GM20000 (cell line): ENCODE results near the gene ANKRD62.

Source experiments
- DNase-seq: peaks from one replicate; pipeline ENCODE4 v3.0.0; 2012; ENCODE audit warnings: low spot score
- TF ChIP-seq, protein P1 (sequence below): IDR thresholded peaks from 2 replicates; pipeline ENCODE4 v1.5.1; 2012; ENCODE audit warnings: mild to moderate bottlenecking, control low read depth; ENCODE audit errors: extremely low read depth, missing control alignments

ANKRD62 gene

DNA sequence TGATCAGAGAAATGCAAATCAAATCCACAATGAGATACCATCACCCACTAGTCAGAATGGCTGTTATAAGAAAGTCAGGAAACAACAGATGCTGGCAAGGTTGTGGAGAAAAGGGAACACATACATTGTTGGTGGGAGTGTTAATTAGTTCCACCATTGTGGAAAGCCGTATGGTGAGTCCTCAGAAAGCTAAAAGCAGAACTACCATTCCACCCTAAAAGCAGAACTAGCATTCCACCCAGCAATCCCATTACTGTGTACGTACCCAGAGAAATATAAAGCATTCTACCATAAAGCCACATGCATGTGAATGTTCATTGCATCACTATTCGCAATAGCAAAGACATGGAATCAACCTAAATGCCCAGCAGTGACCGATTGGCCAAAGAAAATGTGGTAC lies 60.7 kb downstream of the ANKRD62 start:
- DNase-seq, result no peak
- TF ChIP-seq, protein P1, sequence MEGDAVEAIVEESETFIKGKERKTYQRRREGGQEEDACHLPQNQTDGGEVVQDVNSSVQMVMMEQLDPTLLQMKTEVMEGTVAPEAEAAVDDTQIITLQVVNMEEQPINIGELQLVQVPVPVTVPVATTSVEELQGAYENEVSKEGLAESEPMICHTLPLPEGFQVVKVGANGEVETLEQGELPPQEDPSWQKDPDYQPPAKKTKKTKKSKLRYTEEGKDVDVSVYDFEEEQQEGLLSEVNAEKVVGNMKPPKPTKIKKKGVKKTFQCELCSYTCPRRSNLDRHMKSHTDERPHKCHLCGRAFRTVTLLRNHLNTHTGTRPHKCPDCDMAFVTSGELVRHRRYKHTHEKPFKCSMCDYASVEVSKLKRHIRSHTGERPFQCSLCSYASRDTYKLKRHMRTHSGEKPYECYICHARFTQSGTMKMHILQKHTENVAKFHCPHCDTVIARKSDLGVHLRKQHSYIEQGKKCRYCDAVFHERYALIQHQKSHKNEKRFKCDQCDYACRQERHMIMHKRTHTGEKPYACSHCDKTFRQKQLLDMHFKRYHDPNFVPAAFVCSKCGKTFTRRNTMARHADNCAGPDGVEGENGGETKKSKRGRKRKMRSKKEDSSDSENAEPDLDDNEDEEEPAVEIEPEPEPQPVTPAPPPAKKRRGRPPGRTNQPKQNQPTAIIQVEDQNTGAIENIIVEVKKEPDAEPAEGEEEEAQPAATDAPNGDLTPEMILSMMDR, result no peak

DNA sequence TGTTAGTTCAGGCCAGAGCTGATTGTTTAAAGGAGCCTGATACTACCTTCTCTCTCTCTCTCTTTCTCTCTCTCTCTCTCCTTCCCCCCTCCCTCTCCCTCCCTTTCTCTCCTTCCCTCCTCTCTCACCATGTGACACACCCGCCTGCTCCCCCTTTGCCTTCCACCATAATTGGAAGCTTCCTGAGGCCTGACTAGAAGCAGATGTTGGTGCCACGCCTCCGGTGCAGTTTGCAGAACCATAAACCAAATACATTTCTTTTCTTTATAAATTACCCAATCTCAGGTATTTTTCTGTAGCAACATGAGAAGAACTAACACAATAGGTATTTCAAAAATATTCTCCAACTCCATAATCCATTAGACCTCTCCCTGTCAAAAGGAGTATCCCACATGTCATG lies 62.4 kb downstream of the ANKRD62 start:
- TF ChIP-seq, protein P1, result no peak
- no peak for DNase-seq

DNA sequence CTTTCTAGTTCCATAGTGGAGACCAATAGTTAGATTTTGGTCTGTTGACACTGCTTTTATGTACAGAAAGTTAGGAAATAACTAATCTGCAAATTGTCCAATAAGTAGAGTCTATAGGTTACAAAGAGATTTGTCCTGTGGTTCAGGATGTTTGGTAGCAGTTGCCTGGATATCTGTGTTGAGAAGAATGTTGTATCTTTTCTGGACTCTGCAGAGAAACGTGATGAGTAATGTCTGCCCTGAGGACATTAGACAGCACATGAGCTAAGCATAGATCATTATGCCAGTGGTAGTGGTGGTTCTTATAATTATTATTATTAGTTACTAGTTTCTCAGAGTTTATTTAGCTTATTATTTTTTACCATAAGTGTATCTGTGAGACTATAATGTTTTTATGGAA lies 65.8 kb downstream of the ANKRD62 start:
- DNase-seq, result no peak
- TF ChIP-seq, protein P1, result no peak

DNA sequence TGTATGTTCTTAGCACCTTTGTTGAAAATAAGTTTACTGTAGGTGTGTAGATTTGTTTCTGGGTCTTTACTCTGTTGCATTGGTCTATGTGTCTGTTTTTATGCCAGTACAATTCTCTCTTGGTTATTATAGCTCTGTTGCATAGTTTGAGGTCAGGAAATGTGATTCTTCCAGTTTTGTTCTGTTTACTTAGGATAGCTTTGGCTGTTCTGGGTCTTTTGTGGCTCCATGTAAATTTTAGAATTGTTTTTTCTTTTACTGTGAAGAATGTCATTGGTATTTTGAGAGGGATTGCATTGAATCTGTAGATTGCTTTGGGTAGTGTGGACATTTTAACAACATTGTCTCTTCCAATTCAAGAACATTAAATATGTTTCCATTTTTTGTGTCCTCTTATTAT lies 69.1 kb downstream of the ANKRD62 start:
- no peak for DNase-seq
- TF ChIP-seq, protein P1, result no peak

DNA sequence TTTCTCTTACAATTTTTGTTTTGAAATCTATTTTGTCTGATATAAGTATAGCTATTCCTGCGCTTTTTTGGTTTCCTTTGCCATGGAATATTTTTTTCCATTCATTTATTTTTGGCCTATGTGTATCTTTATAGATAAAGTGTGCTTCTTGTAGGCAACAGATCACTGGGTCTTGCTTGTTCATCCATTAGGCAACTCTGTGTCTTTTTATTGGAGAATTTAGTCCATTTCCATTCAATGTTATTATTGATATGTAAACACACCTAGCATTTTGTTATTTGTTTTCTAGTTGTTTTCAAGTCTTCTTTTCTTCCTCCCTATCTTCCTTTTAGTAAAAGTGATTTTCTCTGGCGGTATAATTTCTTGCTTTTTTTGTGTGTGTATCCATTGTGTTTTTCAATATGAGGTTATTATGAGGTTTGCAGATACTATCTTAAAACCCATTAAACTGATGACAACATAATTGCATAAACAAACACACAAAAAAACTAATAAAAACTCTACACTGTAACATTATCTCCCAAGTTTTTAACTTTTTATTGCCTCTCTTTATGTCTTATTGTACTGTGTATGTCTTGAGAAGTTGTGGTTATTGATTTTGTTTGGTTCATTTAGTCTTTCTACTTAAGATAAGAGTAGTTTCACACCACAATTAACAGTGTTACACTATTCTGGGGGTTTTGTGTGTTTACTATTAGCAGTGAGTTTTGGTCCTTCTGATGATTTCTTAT lies 71.6 kb downstream of the ANKRD62 start:
- TF ChIP-seq, protein P1, result no peak
- DNase-seq, result no peak
